ENCODE measurements around the gene TENM3. TPM values are rescaled to one million over a fixed set of nuclear protein-coding genes. Genes with fewer than 3 reads are reported as not detected.

The TENM3 gene
- total RNA-seq, 1 experiment from 2014 or later = not detected

DNA sequence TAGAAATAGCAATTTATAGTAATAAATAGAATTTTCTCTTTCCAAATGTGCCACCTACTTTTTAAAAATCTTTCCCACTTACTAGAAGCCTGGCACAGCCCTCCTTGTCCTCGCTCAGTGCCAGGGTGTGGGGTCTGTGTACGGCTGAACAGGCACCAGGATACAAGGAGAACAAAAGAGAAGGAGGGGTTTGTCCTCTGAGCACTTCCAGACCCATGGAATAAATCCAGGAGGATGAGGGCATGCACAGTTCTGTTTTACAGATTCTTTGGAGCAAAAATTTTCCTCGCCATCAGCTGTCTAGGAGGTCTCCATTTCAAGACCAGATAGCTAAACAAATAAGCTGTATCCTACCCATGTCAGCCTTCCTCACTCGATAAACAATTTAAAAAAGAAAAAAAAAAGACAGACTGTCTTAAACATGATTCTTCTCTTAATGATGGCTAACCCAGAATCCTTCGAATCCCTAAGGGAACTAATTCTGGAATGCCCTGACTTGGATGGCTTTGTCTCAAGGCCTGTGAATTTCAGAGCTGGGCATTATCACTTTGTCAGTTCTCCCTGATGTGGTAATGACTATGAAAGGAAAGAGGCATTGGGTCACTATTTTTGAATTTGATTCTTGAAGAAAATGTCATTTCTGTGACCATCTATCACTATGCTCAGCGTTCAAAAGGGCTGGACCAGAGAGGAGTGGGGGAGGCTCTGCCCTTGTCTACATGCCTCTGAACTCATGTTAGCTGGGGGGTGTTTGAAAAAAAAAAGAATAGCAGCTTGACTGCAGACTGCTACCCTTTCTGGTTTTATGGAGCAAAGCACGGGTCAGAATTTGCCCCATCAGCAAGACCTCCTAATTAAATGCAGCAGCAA, 523.0 kb downstream of the TENM3 start:
- no peak for TF ChIP-seq EZH2 (IDR thresholded peaks at IDR 0.05; ENCODE audit: low read depth)
- TF ChIP-seq, protein P1, sequence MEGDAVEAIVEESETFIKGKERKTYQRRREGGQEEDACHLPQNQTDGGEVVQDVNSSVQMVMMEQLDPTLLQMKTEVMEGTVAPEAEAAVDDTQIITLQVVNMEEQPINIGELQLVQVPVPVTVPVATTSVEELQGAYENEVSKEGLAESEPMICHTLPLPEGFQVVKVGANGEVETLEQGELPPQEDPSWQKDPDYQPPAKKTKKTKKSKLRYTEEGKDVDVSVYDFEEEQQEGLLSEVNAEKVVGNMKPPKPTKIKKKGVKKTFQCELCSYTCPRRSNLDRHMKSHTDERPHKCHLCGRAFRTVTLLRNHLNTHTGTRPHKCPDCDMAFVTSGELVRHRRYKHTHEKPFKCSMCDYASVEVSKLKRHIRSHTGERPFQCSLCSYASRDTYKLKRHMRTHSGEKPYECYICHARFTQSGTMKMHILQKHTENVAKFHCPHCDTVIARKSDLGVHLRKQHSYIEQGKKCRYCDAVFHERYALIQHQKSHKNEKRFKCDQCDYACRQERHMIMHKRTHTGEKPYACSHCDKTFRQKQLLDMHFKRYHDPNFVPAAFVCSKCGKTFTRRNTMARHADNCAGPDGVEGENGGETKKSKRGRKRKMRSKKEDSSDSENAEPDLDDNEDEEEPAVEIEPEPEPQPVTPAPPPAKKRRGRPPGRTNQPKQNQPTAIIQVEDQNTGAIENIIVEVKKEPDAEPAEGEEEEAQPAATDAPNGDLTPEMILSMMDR (conservative IDR thresholded peaks at IDR 0.05) = no peak
- intact Hi-C loops (cut with micrococcal nuclease; ENCODE audit: unreplicated experiment) = no loop called here
- DNase-seq = no peak
- POLR2A ChIA-PET (ENCODE audit: unreplicated experiment) = no interaction called here
- no peaks in the 10 kb centered on the region for H4K20me1 ChIP-seq (ENCODE audit: insufficient read depth)
- BruUV-seq (replicated peaks) = no TSS peak
- CTCF ChIA-PET = no interaction called here
- no peaks in the 10 kb centered on the region for H3K4me1 ChIP-seq (replicated peaks; ENCODE audit: insufficient read depth)
- H3K27me3 ChIP-seq (ENCODE audit: insufficient read depth, low read depth) = peaks cover 91% of the 10 kb centered on the region
- H3K27ac ChIP-seq = no peak overlapping the region
- H3K79me2 ChIP-seq (ENCODE audit: low read depth) = no peaks in the 10 kb centered on the region
- no peak overlapping the region for H3K4me2 ChIP-seq
- no peak overlapping the region for H3K4me3 ChIP-seq
- no peaks in the 10 kb centered on the region for H3K36me3 ChIP-seq (ENCODE audit: low read depth)
- H3K9me3 ChIP-seq (ENCODE audit: insufficient read depth, low read depth) = no peaks in the 10 kb centered on the region
- H3F3A ChIP-seq (ENCODE audit: insufficient read depth, low read depth) = no peaks in the 10 kb centered on the region
- H2AFZ ChIP-seq = no peak overlapping the region
- H3K9me2 ChIP-seq (ENCODE audit: insufficient read depth) = no peaks in the 10 kb centered on the region

- Histone ChIP-seq H3K27ac (no peak overlapping the region), H3K36me3 (ENCODE audit: low read depth) (no peaks in the 10 kb centered on the region), H4K20me1 (ENCODE audit: insufficient read depth) (no peaks in the 10 kb centered on the region), H3K4me2 (no peak overlapping the region), H3K4me3 (no peak overlapping the region), H3K79me2 (ENCODE audit: low read depth) (no peaks in the 10 kb centered on the region), H3K4me1 (replicated peaks; ENCODE audit: insufficient read depth) (no peaks in the 10 kb centered on the region), H2AFZ (no peak overlapping the region), H3F3A (ENCODE audit: insufficient read depth, low read depth) (no peaks in the 10 kb centered on the region), H3K9me3 (ENCODE audit: insufficient read depth, low read depth) (no peaks in the 10 kb centered on the region), H3K27me3 (ENCODE audit: insufficient read depth, low read depth) (peaks cover 93% of the 10 kb centered on the region), H3K9me2 (ENCODE audit: insufficient read depth) (no peaks in the 10 kb centered on the region)
- intact Hi-C loops (cut with micrococcal nuclease; ENCODE audit: unreplicated experiment) = no loop called here
- ChIA-PET CTCF (no interaction called here), POLR2A (ENCODE audit: unreplicated experiment) (no interaction called here)
- DNase-seq = no peak
- BruUV-seq (replicated peaks) = no TSS peak
- no peak for TF ChIP-seq EZH2 (IDR thresholded peaks at IDR 0.05; ENCODE audit: low read depth)
- TF ChIP-seq, protein P1 (conservative IDR thresholded peaks at IDR 0.05) = no peak
Observed at GRCh38 chr4:182766857-182767250, 523.7 kb downstream of the TENM3 start.

DNA sequence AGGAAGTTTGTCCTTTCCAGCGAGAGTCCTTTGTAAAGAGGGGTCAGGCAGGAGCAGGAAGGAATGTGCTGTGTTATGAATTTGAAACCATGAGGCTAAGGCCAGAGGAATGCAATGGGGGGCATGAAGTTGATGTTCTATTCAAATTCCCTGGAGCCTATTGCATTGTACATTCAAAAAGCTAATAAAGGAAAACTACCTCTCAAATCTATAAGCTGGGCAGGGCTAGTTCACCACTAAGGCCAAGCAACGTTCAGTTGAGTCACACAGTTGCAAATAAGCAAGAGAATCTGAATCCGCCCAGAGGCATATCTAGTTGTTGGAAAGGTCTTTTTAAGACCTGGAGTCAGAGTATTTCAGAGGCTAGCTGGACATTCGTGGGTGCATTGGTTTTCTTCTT, 525.6 kb downstream of the TENM3 start:
- CTCF ChIA-PET = no interaction called here
- H3K9me3 ChIP-seq (ENCODE audit: insufficient read depth, low read depth) = no peaks in the 10 kb centered on the region
- DNase-seq = no peak
- H3K27me3 ChIP-seq (ENCODE audit: insufficient read depth, low read depth) = peaks cover 99% of the 10 kb centered on the region
- H3K36me3 ChIP-seq (ENCODE audit: low read depth) = no peaks in the 10 kb centered on the region
- no peaks in the 10 kb centered on the region for H4K20me1 ChIP-seq (ENCODE audit: insufficient read depth)
- no peaks in the 10 kb centered on the region for H3K9me2 ChIP-seq (ENCODE audit: insufficient read depth)
- no peaks in the 10 kb centered on the region for H3F3A ChIP-seq (ENCODE audit: insufficient read depth, low read depth)
- POLR2A ChIA-PET (ENCODE audit: unreplicated experiment) = interaction anchor here (0.7 kb wide), 1 partner anchor 616 kb away, joined by 6 read pairs; no protein-coding TSS in a partner anchor
- TF ChIP-seq, protein P1 (conservative IDR thresholded peaks at IDR 0.05) = no peak
- no peak for TF ChIP-seq EZH2 (IDR thresholded peaks at IDR 0.05; ENCODE audit: low read depth)
- H2AFZ ChIP-seq = no peak overlapping the region
- H3K27ac ChIP-seq = no peak overlapping the region
- intact Hi-C loops (cut with micrococcal nuclease; ENCODE audit: unreplicated experiment) = no loop called here
- BruUV-seq (replicated peaks) = no TSS peak
- H3K4me2 ChIP-seq = no peak overlapping the region
- no peaks in the 10 kb centered on the region for H3K79me2 ChIP-seq (ENCODE audit: low read depth)
- no peaks in the 10 kb centered on the region for H3K4me1 ChIP-seq (replicated peaks; ENCODE audit: insufficient read depth)
- H3K4me3 ChIP-seq = no peak overlapping the region
